Mucosa of descending colon (tissue), 3 donors: ENCODE data around the gene VWA8. TPM values are rescaled to one million over a fixed set of nuclear protein-coding genes. Genes with fewer than 3 reads are reported as not detected.

Experiments
- ATAC-seq: fragments of 200-7000 bp; cut with Tn5 transposase; one replicate; pipeline ENCODE4 v1.9.1; 2020; ENCODE audit warnings: mild to moderate bottlenecking, moderate library complexity
- DNase-seq, 3 donors: peaks; one replicate each; pipeline ENCODE4 v3.0.0-alpha.2; 2020
- H3K36me3 ChIP-seq: fragments of 200-600 bp; one replicate; pipeline ENCODE4 v1.8.0; 2021; ENCODE audit warnings: low read depth, mild to moderate bottlenecking
- H3K4me1 ChIP-seq: fragments of 200-600 bp; one replicate; pipeline ENCODE4 v1.8.0; 2021; ENCODE audit warnings: low read depth, mild to moderate bottlenecking
- H3K4me3 ChIP-seq: fragments of 200-600 bp; one replicate; pipeline ENCODE4 v1.8.0; 2021; ENCODE audit warnings: mild to moderate bottlenecking
- H3K9me3 ChIP-seq: fragments of 200-600 bp; one replicate; pipeline ENCODE4 v1.8.0; 2021; ENCODE audit warnings: mild to moderate bottlenecking
- intact Hi-C, 2 donors: fragments of 100-400 bp; cut with DNase I in 1 of 2; cut with micrococcal nuclease in 1 of 2; formaldehyde crosslinking; loops; one replicate each; pipeline versions ENCODE4 v1.11.0 to v1.11.1; 2022; cut with DNase I, micrococcal nuclease
- total RNA-seq, 3 donors: library from RNA; stranded (reverse); fragmentation: NEBNext Ultra II Directional in 2 of 3; extraction: Animal tissue kit (Norgen Biotek cat#: 25700) in 2 of 3; gene quantifications; one replicate each; pipeline versions ENCODE4 v1.2.1 to v1.2.4, GENCODE V29; 2021 to 2023
- TF ChIP-seq, protein P1 (sequence below): fragments of 200-600 bp; IDR thresholded peaks from one replicate; pipeline ENCODE4 v1.8.0; 2022; ENCODE audit warnings: antibody characterized with exemption, mild to moderate bottlenecking
- donor health status: DM: no; HTN: no; CAD: no; lungs with moderate emphysema.
- donor health status: DM: no; HTN: no; CAD: no.
- donor health status: DM: no; HTN: yes; CAD: no.

Gene VWA8
- total RNA-seq, 3 donors from 2014 or later, result 19.1 to 31.5 (median 27.0) TPM

DNA sequence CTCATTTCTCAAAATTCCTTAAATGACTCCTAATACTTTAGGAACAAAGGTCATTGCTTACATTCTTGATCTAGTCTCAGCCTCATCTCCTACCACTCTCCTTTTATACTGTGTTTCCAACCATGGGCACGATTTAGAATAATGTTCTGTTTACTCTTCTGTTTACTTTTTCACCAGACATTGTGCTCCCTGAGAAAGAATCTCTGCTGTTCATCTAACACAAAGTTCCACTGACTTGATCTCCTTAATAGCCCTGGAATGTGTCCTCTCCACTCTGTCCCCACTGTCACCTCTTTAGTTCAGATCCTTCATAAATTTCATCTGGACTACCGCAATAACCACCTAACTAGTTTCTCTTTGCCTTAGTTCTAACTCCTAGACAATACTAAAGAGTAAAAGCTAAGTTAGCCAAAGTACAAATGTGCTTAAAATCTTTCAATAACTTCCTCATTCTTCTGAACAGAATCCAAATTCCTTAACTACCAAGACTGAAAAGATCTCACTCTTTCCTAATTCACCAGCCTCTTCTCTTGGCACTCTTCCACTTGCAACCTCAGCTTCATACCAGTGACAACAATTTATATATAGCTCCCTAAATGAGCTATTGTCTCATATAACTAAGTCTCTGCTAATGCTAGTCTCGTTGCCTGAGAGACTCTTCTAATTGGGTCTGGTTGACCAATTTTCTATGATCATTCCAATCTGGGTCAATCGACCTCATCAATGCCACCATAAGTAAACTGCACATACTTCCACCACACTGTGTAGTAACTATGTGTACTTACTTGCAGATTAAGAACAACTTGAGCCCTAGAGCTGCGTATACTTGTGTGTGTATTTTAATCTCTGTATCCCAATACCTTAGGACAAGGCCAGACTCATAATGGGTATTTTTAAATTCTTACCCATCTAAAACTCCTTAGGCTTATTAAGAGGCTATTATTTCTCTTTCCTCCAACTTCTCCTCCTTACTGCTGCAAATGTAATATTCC, 179.9 kb downstream of the VWA8 start:
- Histone ChIP-seq H3K36me3 (no peaks in the 10 kb centered on the region), H3K4me3 (no peak overlapping the region), H3K9me3 (no peaks in the 10 kb centered on the region), H3K4me1 (no peaks in the 10 kb centered on the region)
- ATAC-seq (no peak), DNase-seq (no peak)
- TF ChIP-seq, protein P1, sequence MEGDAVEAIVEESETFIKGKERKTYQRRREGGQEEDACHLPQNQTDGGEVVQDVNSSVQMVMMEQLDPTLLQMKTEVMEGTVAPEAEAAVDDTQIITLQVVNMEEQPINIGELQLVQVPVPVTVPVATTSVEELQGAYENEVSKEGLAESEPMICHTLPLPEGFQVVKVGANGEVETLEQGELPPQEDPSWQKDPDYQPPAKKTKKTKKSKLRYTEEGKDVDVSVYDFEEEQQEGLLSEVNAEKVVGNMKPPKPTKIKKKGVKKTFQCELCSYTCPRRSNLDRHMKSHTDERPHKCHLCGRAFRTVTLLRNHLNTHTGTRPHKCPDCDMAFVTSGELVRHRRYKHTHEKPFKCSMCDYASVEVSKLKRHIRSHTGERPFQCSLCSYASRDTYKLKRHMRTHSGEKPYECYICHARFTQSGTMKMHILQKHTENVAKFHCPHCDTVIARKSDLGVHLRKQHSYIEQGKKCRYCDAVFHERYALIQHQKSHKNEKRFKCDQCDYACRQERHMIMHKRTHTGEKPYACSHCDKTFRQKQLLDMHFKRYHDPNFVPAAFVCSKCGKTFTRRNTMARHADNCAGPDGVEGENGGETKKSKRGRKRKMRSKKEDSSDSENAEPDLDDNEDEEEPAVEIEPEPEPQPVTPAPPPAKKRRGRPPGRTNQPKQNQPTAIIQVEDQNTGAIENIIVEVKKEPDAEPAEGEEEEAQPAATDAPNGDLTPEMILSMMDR, result no peak
- intact Hi-C loops, result no loop called here

DNA sequence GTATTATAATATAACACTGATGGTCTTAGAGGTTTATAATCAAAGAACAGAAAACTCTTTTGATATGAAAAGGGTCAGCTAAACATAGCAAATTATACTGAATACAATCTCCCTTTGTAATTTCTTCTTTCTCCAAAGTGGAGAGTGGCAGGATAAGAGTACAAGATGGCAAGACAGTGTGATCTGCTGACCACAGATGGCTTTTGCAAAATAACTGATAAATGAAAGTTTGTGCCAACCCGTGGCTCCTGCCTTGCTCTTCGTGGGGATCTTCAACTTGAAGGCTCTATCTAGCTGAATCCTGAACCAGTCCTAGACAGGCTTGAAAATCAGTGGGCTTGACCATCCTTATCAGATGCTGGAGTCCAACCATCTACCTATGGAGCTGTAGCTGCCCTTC, 185.7 kb downstream of the VWA8 start:
- DNase-seq, result no peak
- Histone ChIP-seq H3K36me3 (no peaks in the 10 kb centered on the region), H3K9me3 (no peaks in the 10 kb centered on the region), H3K4me1 (no peaks in the 10 kb centered on the region), H3K4me3 (no peak overlapping the region)
- intact Hi-C loops, result no loop called here
- no peak for ATAC-seq
- TF ChIP-seq, protein P1, result no peak

DNA sequence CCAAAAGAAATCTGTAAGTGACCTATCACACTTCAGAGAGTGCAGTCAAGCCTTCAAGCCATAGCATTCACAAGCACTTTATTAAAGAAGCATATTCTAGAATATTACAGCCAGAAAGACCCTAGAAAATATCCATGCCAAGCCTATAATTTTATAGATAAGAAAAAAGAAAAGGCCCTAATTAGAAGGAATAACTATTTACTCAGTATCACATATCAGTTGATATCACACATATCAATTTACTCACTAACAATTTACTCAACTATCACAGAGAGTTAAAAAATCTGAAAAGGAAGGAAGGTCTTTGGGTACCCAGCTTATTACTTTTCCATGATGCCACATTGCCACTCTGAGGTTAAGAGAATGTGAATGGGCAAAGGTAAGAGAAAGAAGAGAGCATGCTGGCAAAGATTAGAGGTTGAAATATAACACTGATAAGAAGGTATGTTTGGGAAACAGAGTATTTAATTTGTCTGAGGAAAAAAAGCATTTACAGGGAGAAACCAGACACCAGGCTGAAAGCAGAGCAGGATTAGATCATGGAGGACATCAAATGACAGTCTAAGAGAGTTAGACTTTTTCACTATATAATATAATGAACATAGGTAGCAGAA, 186.2 kb downstream of the VWA8 start:
- ATAC-seq (no peak), DNase-seq (no peak)
- H3K4me1 ChIP-seq, result no peaks in the 10 kb centered on the region
- intact Hi-C loops, result no loop called here
- H3K4me3 ChIP-seq, result no peak overlapping the region
- H3K36me3 ChIP-seq, result no peaks in the 10 kb centered on the region
- TF ChIP-seq, protein P1, result no peak
- no peaks in the 10 kb centered on the region for H3K9me3 ChIP-seq

DNA sequence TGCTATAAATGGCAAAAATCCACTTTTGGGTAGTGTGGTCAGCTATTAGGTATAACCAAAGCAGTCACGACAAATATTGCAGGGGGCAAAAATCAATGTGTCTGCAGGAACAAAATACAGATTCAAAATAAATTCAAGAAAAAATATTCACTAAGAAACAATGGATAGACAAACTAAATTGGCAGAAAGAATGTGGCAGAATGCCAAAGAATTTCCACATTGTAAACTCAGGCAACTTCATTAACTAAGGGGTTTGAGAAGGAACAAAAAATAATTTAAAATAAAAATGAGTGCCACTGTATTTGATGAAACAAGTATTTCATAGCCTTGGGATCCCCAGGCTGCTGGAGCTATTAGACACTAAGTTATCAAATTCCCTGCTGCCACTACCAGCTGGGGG, 193.1 kb downstream of the VWA8 start:
- no peak for DNase-seq
- no peaks in the 10 kb centered on the region for H3K9me3 ChIP-seq
- no peaks in the 10 kb centered on the region for H3K36me3 ChIP-seq
- intact Hi-C loops, result no loop called here
- no peak overlapping the region for H3K4me3 ChIP-seq
- H3K4me1 ChIP-seq, result no peaks in the 10 kb centered on the region
- ATAC-seq, result no peak
- TF ChIP-seq, protein P1, result no peak

DNA sequence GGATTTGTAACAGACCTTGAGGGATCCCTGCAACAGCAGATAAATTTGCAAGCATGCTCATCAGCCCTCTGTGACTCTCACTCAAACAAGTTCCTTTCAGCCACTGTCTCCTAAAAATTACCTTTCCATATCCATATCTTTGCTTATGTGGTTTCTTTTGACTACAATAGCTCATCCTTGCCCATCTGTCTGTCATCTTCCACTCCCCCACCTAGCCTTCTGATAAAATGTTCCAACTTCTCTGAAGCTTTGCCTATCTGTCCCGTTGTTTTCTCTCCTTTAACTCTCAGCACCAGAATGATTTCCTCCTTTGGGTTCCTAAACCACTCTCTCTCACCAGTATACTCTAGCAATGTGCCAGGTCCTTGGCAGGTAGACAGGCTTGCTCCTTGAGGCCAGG, 194.5 kb downstream of the VWA8 start:
- H3K36me3 ChIP-seq, result no peaks in the 10 kb centered on the region
- no peaks in the 10 kb centered on the region for H3K9me3 ChIP-seq
- DNase-seq (no peak), ATAC-seq (no peak)
- TF ChIP-seq, protein P1, result no peak
- H3K4me1 ChIP-seq, result no peaks in the 10 kb centered on the region
- no peak overlapping the region for H3K4me3 ChIP-seq
- intact Hi-C loops, result no loop called here
